ENCODE measurements around the gene RBM15B. TPM values are rescaled to one million over a fixed set of nuclear protein-coding genes. Genes with fewer than 3 reads are reported as not detected.
A peak's percentile ranks its signal among the peaks of the same experiment; 100 is the strongest.
"Not testable (repeated sequence)": the region's sequence is repeated elsewhere in the genome, so short reads cannot be mapped to it uniquely, and the experiment has no call there.

RBM15B gene
- total and polyA plus RNA-seq, 5 donors, result 8.7 to 19.6 (median 15.4) TPM

DNA sequence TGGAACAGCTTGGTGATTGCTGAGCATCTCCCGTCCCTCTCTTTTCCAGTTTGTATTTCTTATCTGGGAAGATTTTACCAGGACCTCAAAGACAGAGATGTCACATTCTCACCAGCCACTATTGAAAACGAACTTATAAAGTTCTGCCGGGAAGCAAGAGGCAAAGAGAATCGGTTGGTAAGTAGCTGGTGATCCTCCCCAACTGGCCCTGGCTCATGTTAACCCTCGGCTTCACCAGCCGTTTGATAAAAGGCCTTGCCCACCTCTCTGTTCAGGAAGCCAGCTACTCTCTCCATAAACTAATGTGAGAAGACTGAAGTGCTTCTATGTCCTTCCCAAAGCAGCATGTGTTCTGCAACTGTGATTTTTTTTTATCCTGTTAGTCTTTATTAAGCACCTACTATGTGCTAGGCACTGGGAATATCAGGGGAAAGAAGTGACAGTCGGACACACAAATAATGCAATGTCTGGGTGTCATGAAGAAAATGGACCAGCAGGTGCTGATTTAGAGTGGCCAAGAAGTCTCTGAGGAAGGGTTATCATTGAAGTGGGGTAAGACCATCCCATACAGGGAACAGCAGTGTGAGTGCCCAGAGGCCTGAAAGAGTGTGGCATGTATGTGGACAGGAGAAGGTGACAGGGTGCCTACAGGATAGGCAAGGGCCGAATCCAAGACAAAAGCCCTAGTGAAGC, 4.8 kb upstream of the RBM15B start:
- Histone ChIP-seq H3K4me3 (ENCODE audit: low read length) (peak overlapping the region; percentile 62), H3K4me1 (ENCODE audit: control insufficient read depth, insufficient read depth, low read length) (peaks cover 1% of the 10 kb centered on the region), H3K27me3 (ENCODE audit: control insufficient read depth, insufficient read depth) (no peaks in the 10 kb centered on the region), H3K27ac (ENCODE audit: low read length) (no peak overlapping the region), H3K9me3 (ENCODE audit: control insufficient read depth, low read length) (no peaks in the 10 kb centered on the region)
- intact Hi-C loops (cut with DNase I), result loop anchor here in 2 of 4 donors (10.0 kb wide), 1 partner anchor 772 kb away; the partner anchor contains the start of genes CISH (in 2 of the 2) and MAPKAPK3 (in 2 of the 2)
- DNase-seq (peak in 1 of 3 donors; percentile 7), ATAC-seq (no peak)
- WGBS, result 24% methylated on average over 8 of the region's 8 CpGs

DNA sequence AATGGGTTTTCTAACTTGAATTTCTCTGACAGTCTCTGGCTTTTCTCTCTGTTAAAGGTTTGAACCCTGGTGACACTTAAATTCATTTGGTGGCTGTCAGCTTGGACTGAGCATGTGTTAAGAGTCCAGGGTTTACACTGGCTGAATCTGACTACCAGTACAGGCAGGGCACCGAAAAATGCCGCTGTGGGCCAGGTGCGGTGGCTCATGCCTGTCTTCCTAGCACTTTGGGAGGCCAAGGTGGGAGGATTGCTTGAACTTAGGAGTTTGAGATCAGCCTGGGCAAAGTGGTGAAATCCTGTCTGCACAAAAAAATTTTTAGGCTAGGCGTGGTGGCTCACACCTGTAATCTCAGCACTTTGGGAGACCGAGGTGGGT, 4.2 kb upstream of the RBM15B start:
- intact Hi-C loops (cut with DNase I), result loop anchor here in 2 of 4 donors (10.0 kb wide), 1 partner anchor 772 kb away; the partner anchor contains the start of genes CISH (in 2 of the 2) and MAPKAPK3 (in 2 of the 2)
- no peaks in the 10 kb centered on the region for H3K9me3 ChIP-seq (ENCODE audit: control insufficient read depth, low read length)
- DNase-seq, result peak in 1 of 3 donors; percentile 26
- no peaks in the 10 kb centered on the region for H3K27me3 ChIP-seq (ENCODE audit: control insufficient read depth, insufficient read depth)
- H3K4me3 ChIP-seq (ENCODE audit: low read length), result no peak overlapping the region
- H3K27ac ChIP-seq (ENCODE audit: low read length), result no peak overlapping the region
- ATAC-seq, result no peak
- 85% methylated on average over 5 of the region's 5 CpGs for WGBS
- H3K4me1 ChIP-seq (ENCODE audit: control insufficient read depth, insufficient read depth, low read length), result peaks cover 2% of the 10 kb centered on the region

DNA sequence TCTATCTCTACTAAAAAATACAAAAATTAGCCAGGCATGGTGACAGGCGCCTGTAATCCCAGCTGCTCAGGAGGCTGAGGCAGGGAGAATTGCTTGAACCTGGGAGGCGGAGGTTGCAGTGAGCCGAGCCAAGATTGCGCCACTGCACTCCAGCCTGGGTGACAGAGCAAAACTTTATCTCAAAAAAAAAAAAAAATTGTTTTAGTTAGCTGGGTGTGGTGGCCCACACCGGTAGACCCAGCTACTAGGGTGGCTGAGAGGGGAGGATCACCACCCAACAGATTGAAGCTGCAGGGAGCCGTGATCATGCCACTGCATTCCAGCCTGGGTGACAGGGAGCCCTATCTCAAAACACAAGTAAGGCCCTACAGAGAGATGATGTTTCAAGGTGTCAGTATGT, 3.8 kb upstream of the RBM15B start:
- H3K4me3 ChIP-seq (ENCODE audit: low read length); H3K9me3 ChIP-seq (ENCODE audit: control insufficient read depth, low read length); H3K4me1 ChIP-seq (ENCODE audit: control insufficient read depth, insufficient read depth, low read length); H3K27me3 ChIP-seq (ENCODE audit: control insufficient read depth, insufficient read depth); ATAC-seq; H3K27ac ChIP-seq (ENCODE audit: low read length): not testable (repeated sequence)
- intact Hi-C loops (cut with DNase I), result loop anchor here in 2 of 4 donors (10.0 kb wide), 1 partner anchor 772 kb away; the partner anchor contains the start of genes CISH (in 2 of the 2) and MAPKAPK3 (in 2 of the 2)
- peak in 1 of 3 donors; percentile 49 for DNase-seq
- 68% methylated on average over 6 of the region's 6 CpGs for WGBS

DNA sequence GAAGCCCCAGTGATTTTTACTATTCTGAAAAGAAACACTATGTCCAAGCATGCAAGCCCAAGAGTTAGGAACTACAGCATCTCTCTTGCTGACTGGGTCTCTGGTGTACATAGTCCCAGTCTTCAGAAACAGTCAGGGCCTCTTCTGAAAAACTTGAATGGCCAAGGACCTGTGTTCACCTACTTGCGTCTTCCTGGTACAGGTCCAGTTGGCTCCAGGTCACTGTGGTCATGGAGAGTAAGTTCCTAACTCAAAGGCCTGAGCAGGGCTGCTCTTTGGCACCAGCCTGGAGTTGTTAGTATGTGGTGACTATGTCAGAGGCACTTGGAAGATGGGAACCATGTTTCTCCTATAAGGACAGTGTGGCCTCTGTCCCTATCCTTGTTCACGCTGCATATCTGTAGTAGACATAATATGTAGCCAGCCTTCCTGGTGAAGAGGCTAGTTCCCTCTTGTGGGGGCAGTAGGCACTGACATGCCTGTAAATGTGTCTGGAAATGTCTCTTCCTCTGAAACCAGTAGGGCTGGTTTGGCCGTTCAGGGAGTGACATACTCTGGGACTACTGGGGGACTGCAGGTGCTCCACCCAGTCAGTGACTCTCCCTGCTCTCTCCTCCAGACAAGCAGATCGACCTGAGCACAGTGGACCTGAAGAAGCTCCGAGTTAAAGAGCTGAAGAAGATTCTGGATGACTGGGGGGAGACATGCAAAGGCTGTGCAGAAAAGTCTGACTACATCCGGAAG, 2.6 kb upstream of the RBM15B start:
- peak in 1 of 3 donors; percentile 52 for DNase-seq
- no peak overlapping the region for H3K27ac ChIP-seq (ENCODE audit: low read length)
- 68% methylated on average over 6 of the region's 6 CpGs for WGBS
- intact Hi-C loops (cut with DNase I), result loop anchor here in 2 of 4 donors (10.0 kb wide), 1 partner anchor 774 kb away; the partner anchor contains the start of genes CISH (in 2 of the 2) and MAPKAPK3 (in 2 of the 2)
- H3K4me3 ChIP-seq (ENCODE audit: low read length), result no peak overlapping the region
- H3K9me3 ChIP-seq (ENCODE audit: control insufficient read depth, low read length), result no peaks in the 10 kb centered on the region
- H3K4me1 ChIP-seq (ENCODE audit: control insufficient read depth, insufficient read depth, low read length), result peaks cover 18% of the 10 kb centered on the region
- ATAC-seq, result no peak
- H3K27me3 ChIP-seq (ENCODE audit: control insufficient read depth, insufficient read depth), result no peaks in the 10 kb centered on the region

DNA sequence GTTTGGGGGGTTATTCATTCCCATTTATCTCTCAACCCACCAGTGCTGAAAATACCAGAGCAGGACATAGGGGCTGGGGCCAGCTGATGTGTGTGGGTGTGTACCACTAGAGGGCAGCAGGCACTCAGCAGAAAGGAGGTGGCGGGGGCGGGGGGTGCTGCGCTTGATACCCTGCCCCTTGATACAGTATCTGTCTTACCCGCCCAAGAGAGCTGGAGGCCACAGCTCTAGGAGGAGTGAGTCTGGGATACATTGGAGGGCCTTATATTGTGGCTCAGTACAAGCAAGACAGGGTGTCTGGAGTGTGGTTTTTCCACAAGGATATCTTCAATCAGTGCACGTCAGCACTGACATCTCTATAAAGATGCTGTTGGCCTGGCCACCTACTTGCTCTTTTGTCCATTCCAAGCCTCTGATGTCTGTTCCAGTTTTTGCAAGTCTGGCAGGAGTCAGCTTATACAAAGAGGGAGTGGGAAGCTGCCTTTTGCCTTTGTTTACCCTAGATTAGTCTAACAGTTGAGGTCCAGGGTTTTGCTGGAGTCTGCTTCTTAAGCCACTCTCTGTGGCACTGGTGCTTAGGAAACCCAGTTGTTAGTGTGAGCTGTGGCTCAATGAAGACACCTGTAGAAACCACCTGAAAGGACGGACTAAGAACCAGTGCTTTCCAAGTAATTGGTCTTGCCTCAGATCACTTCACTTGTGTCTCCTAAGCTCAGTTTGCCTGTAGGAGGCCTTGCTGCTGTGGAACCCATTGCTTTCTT, 1.5 kb upstream of the RBM15B start:
- 49% methylated on average over 6 of the region's 6 CpGs for WGBS
- Histone ChIP-seq H3K4me1 (ENCODE audit: control insufficient read depth, insufficient read depth, low read length) (peaks cover 20% of the 10 kb centered on the region), H3K27ac (ENCODE audit: low read length) (no peak overlapping the region), H3K27me3 (ENCODE audit: control insufficient read depth, insufficient read depth) (no peaks in the 10 kb centered on the region), H3K4me3 (ENCODE audit: low read length) (no peak overlapping the region), H3K9me3 (ENCODE audit: control insufficient read depth, low read length) (no peaks in the 10 kb centered on the region)
- no peak for ATAC-seq
- DNase-seq, result peak; percentile 48 to 77 (median 69)
- intact Hi-C loops (cut with DNase I), result loop anchor here (10.0 kb wide), 3 partner anchors 285 to 775 kb away; partner anchors contain the start of genes CISH (in 2 of the 4), MAPKAPK3 (in 2 of the 4) and TEX264 (in 1 of the 4)

DNA sequence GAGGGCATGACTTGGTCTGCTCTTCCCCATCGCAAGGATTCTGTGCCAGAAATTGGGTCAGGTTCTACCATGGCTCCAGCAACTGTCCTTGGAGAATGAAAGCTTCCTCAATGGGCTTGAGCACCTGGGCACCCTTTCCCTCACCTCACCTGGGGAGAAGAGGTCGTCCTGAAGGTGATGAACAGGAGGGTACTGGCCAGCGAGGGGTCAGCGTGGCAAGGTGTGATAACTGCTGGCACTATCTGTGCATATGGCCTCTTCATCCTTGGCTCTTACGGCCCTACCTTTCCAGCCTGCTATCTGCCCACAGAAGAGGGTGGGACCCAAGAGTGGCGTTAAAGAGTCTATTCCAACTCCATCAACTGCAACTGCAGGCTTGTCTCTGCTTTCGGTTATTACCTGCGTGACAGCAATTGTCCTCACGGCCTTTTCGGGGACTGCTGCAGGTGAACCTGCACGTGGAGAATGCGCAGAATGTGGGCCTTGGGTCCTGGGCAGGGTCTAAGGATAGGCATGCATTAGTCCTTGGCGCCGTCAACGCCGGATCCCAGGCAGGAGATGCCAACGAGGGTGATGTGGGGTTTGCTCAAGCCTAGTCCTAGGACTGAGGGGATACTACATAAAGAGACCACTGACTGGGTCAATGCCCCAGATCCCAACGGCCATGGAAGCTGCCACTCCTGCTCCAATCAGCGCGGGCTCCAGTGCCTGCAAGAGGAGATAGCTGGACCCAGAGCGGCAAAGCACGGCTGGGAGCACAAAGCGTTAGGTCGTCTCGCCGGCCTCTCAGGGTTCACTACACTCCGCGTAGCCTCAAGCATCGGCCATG, 625 bp upstream of the RBM15B start:
- no peak overlapping the region for H3K4me3 ChIP-seq (ENCODE audit: low read length)
- intact Hi-C loops (cut with DNase I), result loop anchor here in 2 of 4 donors (10.0 kb wide), 2 partner anchors 284 to 294 kb away; partner anchors contain the start of gene TEX264 (in 1 of the 2)
- H3K27ac ChIP-seq (ENCODE audit: low read length), result peak overlapping the region; percentile 31
- ATAC-seq, result no peak
- H3K4me1 ChIP-seq (ENCODE audit: control insufficient read depth, insufficient read depth, low read length), result peaks cover 20% of the 10 kb centered on the region
- 37% methylated on average over 29 of the region's 29 CpGs for WGBS
- H3K27me3 ChIP-seq (ENCODE audit: control insufficient read depth, insufficient read depth), result no peaks in the 10 kb centered on the region
- H3K9me3 ChIP-seq (ENCODE audit: control insufficient read depth, low read length), result no peaks in the 10 kb centered on the region
- DNase-seq, result no peak

DNA sequence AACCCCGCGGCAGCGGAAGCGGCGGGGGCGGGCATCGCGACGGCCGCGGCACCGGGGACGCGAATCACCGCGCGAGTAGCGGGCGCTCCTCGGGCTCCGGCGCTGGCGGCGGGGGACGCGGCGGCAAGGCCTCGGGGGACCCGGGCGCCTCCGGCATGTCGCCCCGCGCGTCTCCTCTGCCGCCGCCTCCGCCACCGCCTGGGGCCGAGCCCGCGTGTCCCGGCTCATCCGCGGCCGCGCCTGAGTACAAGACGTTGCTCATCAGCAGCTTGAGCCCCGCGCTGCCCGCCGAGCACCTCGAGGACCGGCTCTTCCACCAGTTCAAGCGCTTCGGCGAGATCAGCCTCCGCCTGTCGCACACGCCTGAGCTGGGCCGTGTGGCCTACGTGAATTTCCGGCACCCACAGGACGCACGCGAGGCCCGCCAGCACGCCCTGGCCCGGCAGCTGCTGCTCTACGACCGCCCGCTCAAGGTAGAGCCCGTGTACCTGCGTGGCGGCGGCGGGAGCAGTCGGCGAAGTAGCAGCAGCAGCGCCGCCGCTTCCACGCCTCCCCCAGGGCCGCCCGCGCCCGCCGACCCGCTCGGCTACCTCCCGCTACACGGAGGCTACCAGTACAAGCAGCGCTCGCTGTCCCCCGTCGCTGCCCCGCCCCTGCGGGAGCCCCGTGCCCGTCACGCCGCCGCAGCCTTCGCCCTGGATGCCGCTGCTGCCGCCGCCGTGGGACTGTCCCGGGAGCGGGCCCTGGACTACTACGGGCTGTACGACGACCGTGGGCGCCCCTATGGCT, 675 bp downstream of the RBM15B start:
- H3K4me1 ChIP-seq (ENCODE audit: control insufficient read depth, insufficient read depth, low read length), result peaks cover 22% of the 10 kb centered on the region
- intact Hi-C loops (cut with DNase I), result loop anchor here in 2 of 4 donors (10.0 kb wide), 2 partner anchors 283 to 293 kb away; partner anchors contain the start of gene TEX264 (in 1 of the 2)
- WGBS, result 9% methylated on average over 115 of the region's 115 CpGs

DNA sequence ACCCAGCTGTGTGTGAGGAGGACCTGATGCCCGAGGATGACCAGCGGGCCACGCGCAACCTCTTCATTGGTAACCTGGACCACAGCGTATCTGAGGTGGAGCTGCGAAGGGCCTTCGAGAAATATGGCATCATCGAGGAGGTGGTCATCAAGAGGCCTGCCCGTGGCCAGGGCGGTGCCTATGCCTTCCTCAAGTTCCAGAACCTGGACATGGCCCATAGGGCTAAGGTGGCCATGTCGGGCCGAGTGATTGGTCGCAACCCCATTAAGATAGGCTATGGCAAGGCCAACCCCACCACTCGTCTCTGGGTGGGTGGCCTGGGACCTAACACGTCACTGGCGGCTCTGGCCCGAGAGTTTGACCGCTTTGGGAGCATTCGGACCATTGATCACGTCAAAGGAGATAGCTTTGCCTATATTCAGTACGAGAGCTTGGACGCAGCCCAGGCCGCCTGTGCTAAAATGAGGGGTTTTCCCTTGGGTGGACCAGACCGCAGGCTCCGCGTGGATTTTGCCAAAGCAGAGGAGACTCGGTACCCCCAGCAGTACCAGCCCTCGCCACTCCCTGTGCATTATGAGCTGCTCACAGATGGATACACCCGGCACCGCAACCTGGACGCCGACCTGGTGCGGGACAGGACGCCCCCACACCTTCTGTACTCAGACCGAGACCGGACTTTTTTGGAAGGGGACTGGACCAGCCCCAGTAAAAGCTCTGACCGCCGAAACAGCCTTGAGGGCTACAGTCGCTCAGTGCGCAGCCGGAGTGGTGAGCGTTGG, 1.5 kb downstream of the RBM15B start:
- Histone ChIP-seq H3K9me3 (ENCODE audit: control insufficient read depth, low read length) (no peaks in the 10 kb centered on the region), H3K27ac (ENCODE audit: low read length) (no peak overlapping the region), H3K27me3 (ENCODE audit: control insufficient read depth, insufficient read depth) (no peaks in the 10 kb centered on the region), H3K4me3 (ENCODE audit: low read length) (peak overlapping the region; percentile 73), H3K4me1 (ENCODE audit: control insufficient read depth, insufficient read depth, low read length) (peaks cover 25% of the 10 kb centered on the region)
- DNase-seq (peak; percentile 23 to 56 (median 50)), ATAC-seq (no peak)
- intact Hi-C loops (cut with DNase I), result loop anchor here in 2 of 4 donors (10.0 kb wide), 2 partner anchors 282 to 292 kb away; partner anchors contain the start of gene TEX264 (in 1 of the 2)
- 94% methylated on average over 42 of the region's 42 CpGs for WGBS

More for the DNA sequence above, 675 bp downstream of the RBM15B start:
- peak; percentile 32 to 75 (median 67) for DNase-seq
- peak overlapping the region; percentile 83 for H3K27ac ChIP-seq (ENCODE audit: low read length)
- peak overlapping the region; percentile 73 for H3K4me3 ChIP-seq (ENCODE audit: low read length)
- no peak for ATAC-seq
- H3K9me3 ChIP-seq (ENCODE audit: control insufficient read depth, low read length), result no peaks in the 10 kb centered on the region
- H3K27me3 ChIP-seq (ENCODE audit: control insufficient read depth, insufficient read depth), result no peaks in the 10 kb centered on the region

DNA sequence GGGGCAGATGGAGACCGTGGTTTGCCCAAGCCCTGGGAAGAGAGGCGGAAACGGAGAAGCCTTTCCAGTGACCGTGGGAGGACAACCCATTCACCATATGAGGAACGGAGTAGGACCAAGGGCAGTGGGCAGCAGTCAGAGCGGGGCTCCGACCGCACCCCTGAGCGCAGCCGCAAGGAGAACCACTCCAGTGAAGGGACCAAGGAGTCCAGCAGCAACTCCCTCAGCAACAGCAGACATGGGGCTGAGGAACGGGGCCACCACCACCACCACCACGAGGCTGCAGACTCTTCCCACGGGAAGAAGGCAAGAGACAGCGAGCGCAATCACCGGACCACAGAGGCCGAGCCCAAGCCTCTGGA, 2.0 kb downstream of the RBM15B start:
- WGBS, result 96% methylated on average over 17 of the region's 17 CpGs
- DNase-seq (no peak), ATAC-seq (no peak)
- intact Hi-C loops (cut with DNase I), result loop anchor here in 2 of 4 donors (10.0 kb wide), 2 partner anchors 282 to 292 kb away; partner anchors contain the start of gene TEX264 (in 1 of the 2)
- no peak overlapping the region for H3K27ac ChIP-seq (ENCODE audit: low read length)
- peaks cover 25% of the 10 kb centered on the region for H3K4me1 ChIP-seq (ENCODE audit: control insufficient read depth, insufficient read depth, low read length)
- H3K4me3 ChIP-seq (ENCODE audit: low read length), result no peak overlapping the region
- H3K9me3 ChIP-seq (ENCODE audit: control insufficient read depth, low read length), result no peaks in the 10 kb centered on the region
- H3K27me3 ChIP-seq (ENCODE audit: control insufficient read depth, insufficient read depth), result no peaks in the 10 kb centered on the region

All from right cardiac atrium (tissue), 5 donors.